Natural killer cell (primary cell): ENCODE results near the gene CAPS. TPM values are rescaled to one million over a fixed set of nuclear protein-coding genes. Genes with fewer than 3 reads are reported as not detected.

Experiments used
- total RNA-seq, 4 donors: library from RNA; stranded (reverse); fragments of 120-200 nt in 1 of 4; gene quantifications; one replicate each; pipeline versions ENCODE4 v1.2.3 to v1.2.4, GENCODE V29; 2013 to 2022

Gene CAPS
- total RNA-seq, 3 donors from 2014 or later (not counting 1 experiment from before 2014, with no cell fraction given), result 34.0 to 41.6 (median 38.3) TPM

Other genes starting within 250 kb of the CAPS start
- gene MICOS13, start 233.7 kb upstream of the CAPS start, total RNA-seq, result 10 to 100 TPM; 17.7 to 27.7 (median 25.1) TPM
- gene HSD11B1L, start 233.2 kb upstream of the CAPS start, total RNA-seq, result 1 to 10 TPM; 1.1 to 3.7 (median 3.0) TPM
- gene RPL36, start 224.0 kb upstream of the CAPS start, total RNA-seq, result 100 to 1,000 TPM; 363 to 505 (median 459) TPM
- gene LONP1, start 194.1 kb upstream of the CAPS start, total RNA-seq, result 10 to 100 TPM; 50.5 to 61.8 (median 56.1) TPM
- gene CATSPERD, start 193.6 kb upstream of the CAPS start, total RNA-seq, result not detected
- 1 to 10 TPM; 2.4 to 5.4 (median 4.2) TPM for gene PRR22, start 129.5 kb upstream of the CAPS start, total RNA-seq
- 100 to 1,000 TPM; 116 to 140 (median 128) TPM for gene DUS3L, start 123.1 kb upstream of the CAPS start, total RNA-seq
- gene NRTN, start 109.2 kb upstream of the CAPS start, total RNA-seq, result under 1 TPM in 2 of 3 donors, not detected in 1; 0.33 to 0.34 TPM
- gene FUT6, start 74.6 kb upstream of the CAPS start, total RNA-seq, result under 1 TPM in 1 of 3 donors, not detected in 2; 0.34 TPM
- not detected for gene FUT3, start 62.8 kb upstream of the CAPS start, total RNA-seq
- 1 to 10 TPM; 1.2 to 3.9 (median 2.3) TPM for gene FUT5, start 43.7 kb upstream of the CAPS start, total RNA-seq
- gene NDUFA11, start 10.5 kb upstream of the CAPS start, total RNA-seq, result 100 to 1,000 TPM; 111 to 115 (median 113) TPM
- 10 to 100 TPM; 21.1 to 26.3 (median 24.2) TPM for gene VMAC, start 9.4 kb upstream of the CAPS start, total RNA-seq
- 10 to 100 TPM; 73.9 to 95.2 (median 89.7) TPM for gene RANBP3, start 63.9 kb downstream of the CAPS start, total RNA-seq
- gene RFX2, start 196.2 kb downstream of the CAPS start, total RNA-seq, result 1 to 10 TPM; 2.4 to 4.6 (median 4.1) TPM
- not detected for gene ACSBG2, start 221.4 kb downstream of the CAPS start, total RNA-seq